NCI-H748 treated with DMSO at 0.1 percent for 48 hours (cell line): Measurements from ENCODE around the gene RRP9.
"Not testable (repeated sequence)": the region's sequence is repeated elsewhere in the genome, so short reads cannot be mapped to it uniquely, and the experiment has no call there.

ENCODE experiments used
- DNase-seq: peaks from one replicate; lab custom pipeline; 2025; lab: John Stamatoyannopoulos, UW

Gene RRP9, protein sequence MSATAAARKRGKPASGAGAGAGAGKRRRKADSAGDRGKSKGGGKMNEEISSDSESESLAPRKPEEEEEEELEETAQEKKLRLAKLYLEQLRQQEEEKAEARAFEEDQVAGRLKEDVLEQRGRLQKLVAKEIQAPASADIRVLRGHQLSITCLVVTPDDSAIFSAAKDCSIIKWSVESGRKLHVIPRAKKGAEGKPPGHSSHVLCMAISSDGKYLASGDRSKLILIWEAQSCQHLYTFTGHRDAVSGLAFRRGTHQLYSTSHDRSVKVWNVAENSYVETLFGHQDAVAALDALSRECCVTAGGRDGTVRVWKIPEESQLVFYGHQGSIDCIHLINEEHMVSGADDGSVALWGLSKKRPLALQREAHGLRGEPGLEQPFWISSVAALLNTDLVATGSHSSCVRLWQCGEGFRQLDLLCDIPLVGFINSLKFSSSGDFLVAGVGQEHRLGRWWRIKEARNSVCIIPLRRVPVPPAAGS

DNA sequence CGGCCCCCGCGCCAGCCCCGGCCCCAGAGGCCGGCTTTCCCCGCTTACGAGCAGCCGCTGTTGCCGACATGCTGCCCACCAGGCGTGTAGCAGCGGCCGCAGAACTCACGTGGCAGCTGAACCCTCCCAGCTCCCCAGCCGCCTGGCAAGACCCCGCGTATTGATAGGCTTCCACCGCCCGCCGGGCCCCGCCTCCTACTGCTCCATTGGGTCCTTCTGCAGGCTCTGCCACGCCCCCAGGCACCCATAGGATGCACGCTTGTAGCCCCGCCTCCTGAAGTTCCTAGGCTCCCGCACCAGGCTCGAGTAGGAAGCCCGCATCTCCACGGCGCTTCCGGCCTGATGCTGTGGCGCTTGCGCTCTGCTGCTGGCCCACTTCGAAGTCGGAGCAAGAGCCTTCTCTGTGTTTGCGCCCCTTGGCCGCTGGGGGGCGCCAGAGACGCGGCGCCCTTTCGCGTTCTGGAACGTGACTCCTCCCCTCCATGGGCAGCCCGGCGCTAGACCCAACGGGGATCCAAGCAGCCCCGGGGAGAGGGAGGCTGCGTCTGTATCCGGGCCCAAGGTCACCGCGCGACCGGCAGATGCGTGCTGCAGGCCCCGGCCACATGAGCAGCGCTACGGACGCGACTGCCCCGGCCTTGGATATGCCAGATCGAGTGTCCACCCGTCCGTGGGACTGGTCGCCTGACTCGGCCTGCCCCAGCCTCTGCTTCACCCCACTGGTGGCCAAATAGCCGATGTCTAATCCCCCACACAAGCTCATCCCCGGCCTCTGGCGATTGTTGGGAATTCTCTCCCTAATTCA is at the start of gene RRP9, which contains the start of gene PARP3:
RRP9 (minus strand) TSS at position 107 of the 805 bp plus-strand sequence; CDS start at position 70, 37 bp downstream.
PARP3 (plus strand) TSS at position 566 of the 805 bp plus-strand sequence. CDS start 993 bp downstream, outside the sequence.
- DNase-seq = peak; percentile 95

DNA sequence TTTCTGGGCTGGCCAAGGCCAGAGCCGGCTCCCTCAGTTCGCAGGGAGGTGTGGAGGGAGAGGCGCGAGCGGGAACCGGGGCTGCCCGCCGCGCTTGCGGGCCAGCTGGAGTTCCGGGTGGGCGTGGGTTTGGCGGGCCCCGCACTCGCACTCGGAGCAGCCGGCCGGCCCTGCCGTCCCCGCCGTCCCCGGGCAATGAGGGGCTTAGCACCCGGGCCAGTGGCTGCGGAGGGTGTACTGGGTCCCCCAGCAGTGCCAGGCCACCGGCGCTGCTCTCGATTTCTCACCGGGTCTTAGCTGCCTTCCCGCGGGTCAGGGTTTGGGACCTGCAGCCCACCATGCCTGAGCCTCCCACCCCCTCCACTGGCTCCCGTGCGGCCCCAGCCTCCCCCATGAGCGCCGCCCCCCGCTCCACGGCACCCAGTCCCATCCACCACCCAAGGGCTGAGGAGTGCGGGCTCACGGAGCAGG is 48.8 kb upstream of the RRP9 start:
- not testable (repeated sequence) for DNase-seq

DNA sequence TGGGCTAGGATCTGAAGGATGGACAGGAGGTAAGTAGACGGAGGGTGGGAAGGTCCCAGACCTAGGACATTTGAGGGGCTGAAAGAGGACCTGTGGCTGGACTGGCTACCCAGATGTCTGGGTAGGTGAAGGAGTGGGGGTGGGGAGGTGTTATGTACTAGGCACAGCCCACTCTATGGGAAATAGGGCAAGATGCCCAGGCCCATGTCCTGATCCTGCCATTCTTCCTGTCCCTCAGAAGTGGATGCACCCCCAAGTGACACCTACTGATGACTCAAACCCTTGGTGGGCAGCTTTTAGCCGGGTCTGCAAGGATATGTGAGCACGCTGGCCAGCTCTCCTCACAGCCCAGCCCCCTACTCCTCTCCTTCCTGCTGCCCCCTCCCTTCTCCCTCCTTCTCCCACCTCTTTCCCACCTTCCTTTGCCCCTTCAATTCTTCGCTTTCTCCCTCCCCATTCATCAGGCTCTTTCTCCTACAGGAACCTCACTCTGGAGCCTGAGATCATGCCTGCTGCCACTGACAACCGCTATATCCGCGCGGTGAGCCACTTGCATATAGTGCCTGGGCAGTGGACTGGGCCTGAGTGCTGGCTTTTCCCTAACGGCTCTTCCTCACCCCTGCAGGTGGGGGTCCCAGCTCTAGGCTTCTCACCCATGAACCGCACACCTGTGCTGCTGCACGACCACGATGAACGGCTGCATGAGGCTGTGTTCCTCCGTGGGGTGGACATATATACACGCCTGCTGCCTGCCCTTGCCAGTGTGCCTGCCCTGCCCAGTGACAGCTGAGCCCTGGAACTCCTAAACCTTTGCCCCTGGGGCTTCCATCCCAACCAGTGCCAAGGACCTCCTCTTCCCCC is 46.8 kb upstream of the RRP9 start:
- no peak for DNase-seq

DNA sequence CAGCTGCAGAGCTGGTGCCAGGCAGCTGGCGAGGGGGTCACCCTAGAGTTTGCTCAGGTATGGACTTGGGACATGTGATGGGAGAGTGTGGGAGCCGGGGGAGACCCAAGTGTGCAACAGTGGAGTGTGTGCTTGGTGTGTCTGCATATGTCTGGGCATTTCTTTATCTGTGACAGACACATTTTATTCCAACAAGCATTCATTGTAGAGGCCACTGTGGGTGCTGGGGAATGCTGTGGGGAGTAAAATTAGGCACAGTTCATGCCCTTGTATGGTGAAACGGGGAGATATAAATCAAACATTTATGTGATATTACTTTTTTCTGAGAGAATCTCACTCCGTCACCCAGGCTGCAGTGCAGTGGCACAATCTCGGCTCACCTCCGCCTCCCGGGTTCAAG is 45.9 kb upstream of the RRP9 start:
- no peak for DNase-seq

DNA sequence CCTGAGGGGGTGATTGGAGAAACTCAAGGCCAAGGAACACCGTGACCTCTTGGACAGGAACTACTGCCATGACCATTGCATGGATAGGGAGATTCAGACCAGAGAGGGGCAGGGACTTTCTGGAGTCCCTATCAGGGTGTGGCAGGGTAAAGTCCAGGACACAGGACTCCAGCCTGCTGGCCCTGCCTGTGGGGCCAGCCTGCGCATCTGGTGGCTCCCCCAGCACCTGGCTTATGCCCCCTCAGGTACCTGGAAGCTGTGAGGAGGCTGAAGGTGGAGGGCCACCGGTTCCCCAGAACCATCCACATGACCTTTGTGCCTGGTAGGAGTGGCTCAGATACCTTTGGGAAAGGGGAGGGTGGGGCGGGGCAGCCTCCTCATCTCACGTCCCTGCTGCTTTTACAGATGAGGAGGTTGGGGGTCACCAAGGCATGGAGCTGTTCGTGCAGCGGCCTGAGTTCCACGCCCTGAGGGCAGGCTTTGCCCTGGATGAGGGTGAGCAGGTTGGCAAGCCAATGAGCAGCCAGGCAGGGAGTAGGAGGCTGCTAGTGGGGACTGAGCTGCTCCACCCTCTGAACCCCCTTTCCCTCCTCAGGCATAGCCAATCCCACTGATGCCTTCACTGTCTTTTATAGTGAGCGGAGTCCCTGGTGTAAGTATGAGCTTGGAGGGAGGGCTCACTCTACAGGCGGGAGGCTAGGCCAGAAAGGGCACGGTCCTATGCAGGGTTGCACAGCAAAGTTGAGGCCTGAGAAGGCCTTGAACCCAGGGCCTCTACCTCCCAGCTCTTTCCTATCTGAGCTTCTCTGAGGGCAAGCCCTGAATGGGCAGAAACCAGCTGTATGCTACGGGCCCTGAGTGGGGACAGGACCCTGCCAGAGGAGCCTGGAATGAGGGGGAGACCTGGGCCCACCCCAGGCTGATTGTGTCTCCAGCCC is 44.6 kb upstream of the RRP9 start:
- DNase-seq = no peak

DNA sequence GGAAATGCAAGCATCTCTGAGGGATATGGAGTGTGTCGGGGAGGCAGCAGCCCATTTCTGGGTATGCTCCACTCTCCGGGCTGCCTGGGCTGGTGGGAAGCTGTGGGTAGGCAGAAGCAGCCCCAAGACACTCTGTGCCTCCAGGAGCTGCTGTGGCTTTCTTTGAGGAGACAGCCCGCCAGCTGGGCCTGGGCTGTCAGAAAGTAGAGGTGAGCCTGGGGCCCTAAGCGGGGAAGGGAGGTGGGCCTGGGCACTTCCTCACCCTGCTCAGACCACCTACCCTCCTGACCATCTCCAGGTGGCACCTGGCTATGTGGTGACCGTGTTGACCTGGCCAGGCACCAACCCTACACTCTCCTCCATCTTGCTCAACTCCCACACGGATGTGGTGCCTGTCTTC is 43.4 kb upstream of the RRP9 start:
- DNase-seq = no peak

DNA sequence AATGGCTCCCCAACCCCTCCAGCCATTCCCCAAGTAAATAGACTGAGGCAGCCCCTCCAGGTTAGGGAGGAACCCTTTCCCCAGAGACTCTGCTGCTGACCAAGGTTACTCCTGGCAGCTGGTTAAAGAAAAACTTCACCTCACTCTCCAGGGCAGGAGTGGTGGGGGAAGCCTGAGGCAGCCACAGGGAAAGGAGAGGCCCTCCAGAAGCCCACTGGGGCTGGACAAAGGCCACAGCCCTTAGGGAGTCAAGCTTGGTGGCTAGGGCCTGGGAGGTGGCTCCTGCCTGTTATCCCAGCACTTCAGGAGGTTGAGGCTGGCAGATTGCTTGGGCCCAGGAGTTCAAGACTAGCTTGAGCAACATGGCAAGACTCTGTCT is 42.6 kb upstream of the RRP9 start:
- no peak for DNase-seq

DNA sequence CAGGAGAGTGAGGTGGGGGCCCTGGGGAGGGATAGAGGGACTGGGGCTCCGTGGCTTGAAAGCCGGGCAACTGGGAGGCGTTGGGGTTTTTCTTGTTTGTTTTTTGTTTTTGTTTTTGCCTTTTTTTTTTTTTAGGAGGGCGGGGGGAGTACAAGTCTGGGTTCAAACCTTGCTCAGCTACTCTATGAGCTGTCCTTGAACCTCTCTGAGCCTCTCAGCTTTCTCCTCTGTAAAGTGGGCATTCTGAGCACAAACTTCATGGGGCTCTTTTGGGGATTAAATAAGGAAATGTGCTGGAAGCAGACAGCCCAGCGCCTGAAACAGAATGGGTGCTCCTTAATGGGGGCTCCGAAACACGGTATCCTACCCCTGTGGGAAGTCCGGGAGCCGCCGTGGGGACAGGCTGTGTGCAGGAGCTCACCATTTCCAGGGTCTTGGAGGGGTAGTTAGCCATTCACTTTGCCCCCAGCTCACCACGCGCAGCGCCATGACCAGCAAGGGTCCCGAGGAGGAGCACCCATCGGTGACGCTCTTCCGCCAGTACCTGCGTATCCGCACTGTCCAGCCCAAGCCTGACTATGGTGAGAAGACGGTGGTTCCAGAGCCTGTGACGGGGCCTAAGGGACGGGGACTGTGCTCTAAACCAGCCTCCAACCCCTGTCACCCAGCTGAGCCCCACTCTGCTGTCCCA is 42.0 kb upstream of the RRP9 start:
- no peak for DNase-seq

DNA sequence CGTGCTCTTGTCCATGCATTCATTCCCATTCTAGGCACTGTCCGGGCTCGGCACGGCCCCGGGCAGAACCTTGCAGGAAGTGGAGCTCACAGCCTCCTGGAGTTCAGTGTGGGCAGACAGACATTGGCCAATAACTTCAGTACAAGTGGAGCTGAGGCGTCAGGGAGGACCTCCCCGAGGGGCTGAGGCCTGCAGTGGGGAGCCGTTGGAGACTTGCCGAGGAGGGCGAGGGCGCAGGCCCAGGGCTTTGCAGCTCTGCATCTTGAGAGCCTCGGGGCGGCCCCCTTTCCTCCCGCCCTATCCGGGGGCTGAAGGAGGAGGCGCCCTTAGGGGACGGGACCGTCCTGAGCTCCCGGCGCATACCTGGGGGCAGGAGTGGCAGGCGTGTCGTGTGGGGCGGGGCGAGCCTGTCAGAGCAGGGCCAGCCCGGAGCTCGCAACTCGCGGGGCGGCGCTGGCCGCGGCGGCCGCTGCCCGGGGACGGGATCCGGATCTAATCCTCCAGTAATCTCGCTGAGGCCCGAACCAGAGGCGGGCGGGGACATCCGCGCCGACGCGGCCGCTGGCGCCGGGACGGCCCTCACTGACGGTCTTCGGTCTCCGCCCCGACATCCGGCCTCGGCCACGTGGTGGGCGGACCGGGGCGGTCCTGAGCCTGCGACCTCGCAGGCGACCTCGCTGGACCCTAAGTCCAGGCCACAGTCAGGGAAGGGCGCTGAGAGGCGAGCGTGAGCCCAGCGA is 41.3 kb upstream of the RRP9 start, which contains the start of gene ACY1:
ACY1 (plus strand) TSS at position 698 of the 740 bp plus-strand sequence. CDS start 530 bp downstream, outside the sequence.
- no peak for DNase-seq

DNA sequence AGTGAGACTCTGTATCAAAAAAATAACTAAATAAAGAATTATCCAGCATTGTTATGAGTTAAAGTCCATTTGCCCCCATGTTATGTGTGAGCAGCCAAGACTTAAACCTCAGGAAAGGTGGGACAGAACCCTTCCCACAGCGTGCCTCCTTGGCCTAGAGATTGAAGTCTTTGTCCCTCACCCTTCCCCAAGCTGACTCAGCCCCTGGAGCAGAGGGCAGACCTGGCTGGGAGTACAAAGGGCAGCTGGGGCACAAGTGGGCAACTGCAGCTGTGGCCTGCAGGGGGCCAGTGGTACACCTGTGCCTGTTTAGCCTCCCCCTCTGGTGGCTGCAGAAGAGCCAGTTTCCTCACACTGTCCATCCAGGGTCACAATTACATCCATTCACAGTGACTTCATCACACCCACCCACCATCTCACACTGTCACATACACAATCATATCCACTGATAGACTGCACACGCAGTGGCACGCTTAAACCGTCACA is 40.7 kb upstream of the RRP9 start:
- DNase-seq = no peak

DNA sequence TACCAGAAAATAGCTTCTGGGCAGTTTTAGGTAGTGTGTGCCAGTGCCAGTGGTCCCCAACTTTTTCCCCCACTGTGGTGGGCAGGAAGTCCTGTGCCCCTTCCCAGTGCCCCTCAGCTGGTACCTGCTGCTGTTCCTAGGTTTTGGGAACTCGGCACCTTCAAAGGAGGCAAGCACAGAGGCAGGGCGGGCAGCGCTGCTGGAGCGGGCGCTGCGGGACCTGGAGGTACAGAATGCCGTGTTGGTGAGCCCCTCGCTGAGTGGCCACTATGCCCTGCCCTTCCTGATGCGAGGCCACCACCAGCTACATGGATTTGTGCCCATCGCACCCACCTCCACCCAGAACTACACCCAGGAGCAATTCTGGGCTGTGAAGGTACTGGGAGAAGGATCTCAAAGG is 38.5 kb upstream of the RRP9 start:
- DNase-seq = no peak

DNA sequence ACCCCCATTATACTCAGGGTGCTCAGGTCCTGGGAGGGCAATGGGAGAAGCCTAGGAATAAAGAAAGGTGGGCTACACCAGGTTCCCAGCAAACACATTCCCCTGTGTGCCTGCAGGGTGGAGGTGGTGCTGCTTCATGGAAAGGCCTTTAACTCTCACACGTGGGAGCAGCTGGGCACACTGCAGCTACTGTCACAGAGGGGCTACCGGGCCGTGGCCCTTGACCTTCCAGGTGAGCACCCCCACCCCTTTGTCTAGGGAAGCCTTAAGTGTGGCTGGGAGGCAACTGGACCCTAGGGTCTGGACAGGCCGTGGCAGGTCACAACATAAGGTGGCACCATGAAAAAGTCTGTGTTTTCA is 36.4 kb upstream of the RRP9 start:
- no peak for DNase-seq

DNA sequence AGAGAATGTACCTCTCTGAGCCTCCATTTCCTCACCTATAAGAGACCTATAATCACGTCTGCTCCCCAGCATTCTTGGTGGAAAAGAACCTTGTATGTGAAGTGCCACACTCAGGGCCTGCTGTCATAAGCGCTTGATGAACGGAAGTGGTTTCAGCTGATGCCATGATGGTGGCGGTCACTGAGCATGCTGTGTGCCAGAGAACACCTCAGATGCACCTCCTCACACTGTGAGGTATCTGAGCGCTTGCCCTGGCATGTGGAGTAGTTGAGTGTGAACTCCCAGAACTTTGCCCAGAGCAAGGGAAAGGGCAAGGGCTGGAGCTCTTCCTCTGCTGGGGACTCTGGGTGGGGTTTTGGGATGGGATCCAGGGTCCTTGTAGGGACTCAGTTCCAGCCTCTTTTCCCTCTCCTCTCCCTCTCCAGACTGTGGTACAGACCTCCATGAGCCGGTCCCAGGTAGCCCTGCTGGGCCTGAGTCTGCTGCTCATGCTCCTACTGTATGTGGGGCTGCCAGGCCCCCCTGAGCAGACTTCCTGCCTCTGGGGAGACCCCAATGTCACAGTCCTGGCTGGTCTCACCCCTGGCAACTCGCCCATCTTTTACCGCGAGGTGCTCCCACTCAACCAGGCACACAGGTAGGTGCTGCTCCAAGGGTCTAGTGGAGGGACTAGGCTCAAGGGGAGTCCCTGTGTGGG is 35.9 kb upstream of the RRP9 start:
- DNase-seq = no peak

DNA sequence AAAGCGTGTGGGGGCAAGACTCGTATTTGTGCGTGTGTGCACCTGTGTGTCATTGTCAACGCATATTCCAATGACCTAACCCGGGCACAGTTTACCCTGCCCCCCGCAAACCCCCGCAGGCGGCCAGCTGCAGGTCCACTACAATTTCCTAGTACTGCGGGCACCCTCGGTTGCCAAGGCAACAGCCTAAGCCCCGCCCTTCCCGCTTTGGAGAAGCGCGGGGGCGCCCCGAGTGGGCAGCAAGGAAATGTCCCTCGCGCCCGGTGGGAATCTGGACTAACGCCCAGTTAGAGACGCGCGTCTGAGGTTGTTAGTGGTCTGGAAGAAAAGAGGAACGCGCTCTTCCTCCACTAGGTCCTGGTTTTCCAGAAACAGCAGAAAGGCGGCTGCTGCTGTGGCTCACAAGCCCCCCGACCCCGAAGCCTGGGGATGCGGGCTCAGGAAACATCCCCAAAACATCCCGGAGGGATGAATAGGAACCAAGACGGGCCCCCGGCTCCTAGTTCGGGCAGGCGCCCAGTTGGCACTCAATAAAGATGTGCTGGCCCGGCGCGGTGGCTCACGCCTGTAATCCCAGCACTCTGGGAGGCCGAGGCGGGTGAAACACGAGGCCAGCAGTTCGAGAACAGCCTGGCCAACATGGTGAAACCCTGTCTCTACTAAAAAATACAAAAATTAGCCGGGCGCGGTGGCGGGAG is 34.3 kb upstream of the RRP9 start:
- DNase-seq = peak; percentile 21

DNA sequence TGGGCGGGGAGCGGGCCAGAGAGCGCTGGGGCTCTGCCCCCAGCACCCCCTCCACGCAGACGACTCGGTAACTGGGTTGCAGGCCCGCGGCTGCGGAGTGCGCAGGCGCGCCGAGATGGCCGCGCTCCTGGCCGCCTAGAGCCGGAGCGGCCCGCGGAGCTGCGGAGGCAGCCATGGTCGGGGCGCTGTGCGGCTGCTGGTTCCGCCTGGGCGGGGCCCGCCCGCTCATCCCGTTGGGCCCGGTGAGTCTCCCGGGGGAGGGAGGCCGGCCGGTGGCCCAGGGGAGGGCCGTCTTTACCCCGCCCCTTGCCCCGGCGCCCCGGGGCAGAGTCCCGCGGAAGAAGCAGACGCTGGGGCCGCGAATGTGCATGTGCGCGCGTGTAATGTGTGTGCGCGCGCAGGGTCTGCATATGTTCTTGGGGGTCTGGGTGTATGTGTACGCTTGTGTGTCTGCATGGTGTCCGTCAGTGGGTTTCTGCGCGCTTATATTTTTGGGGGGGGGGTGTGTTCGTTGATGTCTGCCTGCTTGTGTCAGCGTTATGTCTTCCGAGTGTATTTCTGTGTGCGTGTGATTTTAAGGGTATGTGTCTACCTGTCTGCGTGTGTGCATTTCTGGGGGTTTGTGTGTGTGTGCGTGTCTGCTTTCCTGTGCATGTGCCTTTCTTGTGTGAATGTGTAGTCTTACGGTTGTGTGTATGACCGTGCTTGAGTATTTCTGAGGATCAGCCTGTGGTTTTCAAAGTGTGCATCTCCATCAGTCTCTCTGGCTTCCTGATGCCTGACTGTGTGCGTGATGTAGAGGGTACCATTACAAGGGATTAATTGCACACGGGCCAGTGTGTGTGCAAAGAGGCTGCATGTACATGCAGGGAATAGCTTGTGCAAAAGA is 33.5 kb upstream of the RRP9 start, which contains the start of gene ABHD14A:
ABHD14A (plus strand) TSS at position 102 of the 889 bp plus-strand sequence; CDS start at position 174, 72 bp downstream.
- peak; percentile 11 for DNase-seq

DNA sequence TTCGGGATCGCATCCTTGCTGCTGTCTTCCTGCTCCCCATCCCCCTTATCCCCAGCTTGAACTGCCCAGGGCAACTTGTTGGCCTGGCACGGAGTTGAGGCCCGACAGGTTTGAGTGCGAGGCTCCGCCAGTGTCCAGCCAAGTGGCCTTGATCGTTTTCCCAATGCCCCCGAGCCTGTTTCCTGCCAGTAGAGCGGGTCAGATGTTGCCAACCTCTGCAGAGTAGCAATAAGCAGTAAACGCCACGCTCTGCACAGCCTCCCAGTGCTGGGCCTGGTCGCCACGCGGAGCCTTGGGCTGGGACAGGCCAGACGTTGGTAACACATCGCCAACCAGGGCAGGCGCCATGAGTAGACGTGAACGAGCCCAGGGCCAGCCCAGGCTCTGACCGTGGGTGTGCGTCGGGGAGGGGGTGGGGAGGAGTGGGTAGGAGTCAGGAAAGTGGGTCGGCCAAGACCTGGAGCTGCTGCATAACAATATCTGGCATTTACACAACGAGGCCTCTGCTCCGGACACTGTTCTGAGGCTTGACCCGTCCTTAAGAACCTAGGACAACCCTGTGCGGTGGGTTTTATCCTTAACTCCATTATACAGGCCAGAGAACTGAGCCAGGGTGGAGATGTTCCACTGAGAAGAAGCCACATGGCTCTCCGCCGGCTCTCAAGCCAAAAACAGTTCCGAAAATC is 32.7 kb upstream of the RRP9 start:
- no peak for DNase-seq
